Left lung (tissue), 10 donors: ENCODE measurements around the gene EMILIN1. TPM values are rescaled to one million over a fixed set of nuclear protein-coding genes. Genes with fewer than 3 reads are reported as not detected.
A peak's percentile ranks its signal among the peaks of the same experiment; 100 is the strongest.

Source experiments
- ATAC-seq: fragments of 200-7000 bp; cut with Tn5 transposase; one replicate; pipeline ENCODE4 v1.9.1; 2020; ENCODE audit warnings: moderate library complexity
- DNase-seq, 4 donors: peaks; one replicate each; pipeline ENCODE4 v3.0.0-alpha.2; 2013 to 2020
- H3K27ac ChIP-seq, 2 donors: fragments of 200-600 bp; sonication (generic) in 1 of 2; one replicate each; pipeline versions ENCODE4 v1.5.0 to v1.8.0; 2020 to 2021
- H3K27me3 ChIP-seq, 2 donors: fragments of 200-600 bp; sonication (generic) in 1 of 2; one replicate each; pipeline versions ENCODE4 v1.5.0 to v1.8.0; 2020 to 2021
- H3K36me3 ChIP-seq, 2 donors: fragments of 200-600 bp; sonication (generic) in 1 of 2; one replicate each; pipeline versions ENCODE4 v1.5.0 to v1.8.0; 2020 to 2021
- H3K4me1 ChIP-seq, 2 donors: fragments of 200-600 bp; one replicate each; pipeline ENCODE4 v1.8.0; 2021
- H3K4me3 ChIP-seq, 2 donors: fragments of 200-600 bp; sonication (generic) in 1 of 2; one replicate each; pipeline versions ENCODE4 v1.5.0 to v1.8.0; 2020 to 2021; ENCODE audit warnings: mild to moderate bottlenecking in 1 of 2
- H3K9me3 ChIP-seq, 2 donors: fragments of 200-600 bp; sonication (generic) in 1 of 2; one replicate each; pipeline versions ENCODE4 v1.5.0 to v1.8.0; 2020 to 2021
- CTCF ChIP-seq, 2 donors: fragments of 200-600 bp; sonication (generic) in 1 of 2; IDR thresholded peaks; one replicate each; pipeline versions ENCODE4 v1.5.0 to v1.8.0; 2021; ENCODE audit warnings: antibody characterized with exemption in 2 of 2
- intact Hi-C, 2 donors: fragments of 100-400 bp; cut with DNase I; formaldehyde crosslinking; loops; one replicate each; pipeline versions ENCODE4 v1.11.2 to v1.14.2; 2022
- polyA plus RNA-seq, 6 donors: library from polyadenylated mRNA; unstranded; fragments of 120-200 nt; gene quantifications; one replicate each; pipeline ENCODE4 v1.2.1, GENCODE V29; 2013; ENCODE audit not compliant: insufficient read length in 6 of 6
- total RNA-seq, 2 donors: library from RNA; stranded (reverse); fragmentation: NEBNext Ultra II Directional; extraction: Animal tissue kit (Norgen Biotek cat#: 25700); gene quantifications; one replicate each; pipeline ENCODE4 v1.2.1, GENCODE V29; 2021
- donor health status: DM: no; HTN: yes; CAD: no.
- donor health status: DM: no; HTN: no; CAD: no.

The EMILIN1 gene
- total and polyA plus RNA-seq, 8 donors: 137 to 268 (median 176) TPM

GRCh38 chr2:27060323-27060722 is 18.1 kb upstream of the EMILIN1 start:
- Histone ChIP-seq H3K27me3 (no peaks in the 10 kb centered on the region), H3K36me3 (peaks cover 0 to 50% of the 10 kb centered on the region in 2 donors), H3K4me1 (peaks cover 0 to 6% of the 10 kb centered on the region in 2 donors), H3K27ac (no peak overlapping the region), H3K9me3 (no peaks in the 10 kb centered on the region), H3K4me3 (no peak overlapping the region)
- TF ChIP-seq CTCF (IDR thresholded peaks at IDR 0.05): no peak
- intact Hi-C loops: no loop called here
- no peak for ATAC-seq
- no peak for DNase-seq

GRCh38 chr2:27065128-27065527 is 13.3 kb upstream of the EMILIN1 start:
- no peak for DNase-seq
- Histone ChIP-seq H3K4me3 (no peak overlapping the region), H3K4me1 (peaks cover 9 to 27% of the 10 kb centered on the region in 2 donors), H3K9me3 (no peaks in the 10 kb centered on the region), H3K36me3 (peaks cover 0 to 49% of the 10 kb centered on the region in 2 donors), H3K27ac (no peak overlapping the region), H3K27me3 (no peaks in the 10 kb centered on the region)
- no peak for TF ChIP-seq CTCF (IDR thresholded peaks at IDR 0.05)
- ATAC-seq: no peak
- intact Hi-C loops: no loop called here

- no peaks in the 10 kb centered on the region for H3K27me3 ChIP-seq
- H3K27ac ChIP-seq: no peak overlapping the region
- no peak for TF ChIP-seq CTCF (IDR thresholded peaks at IDR 0.05)
- no peak for DNase-seq
- H3K4me1 ChIP-seq: peaks cover 19 to 40% of the 10 kb centered on the region in 2 donors
- no peak for ATAC-seq
- H3K4me3 ChIP-seq: no peak overlapping the region
- no peaks in the 10 kb centered on the region for H3K9me3 ChIP-seq
- intact Hi-C loops: no loop called here
- peaks cover 0 to 44% of the 10 kb centered on the region in 2 donors for H3K36me3 ChIP-seq
Measured at GRCh38 chr2:27067385-27067784, 11.0 kb upstream of the EMILIN1 start.

GRCh38 chr2:27069436-27069835 is 9.0 kb upstream of the EMILIN1 start:
- peaks cover 0 to 44% of the 10 kb centered on the region in 2 donors for H3K36me3 ChIP-seq
- H3K4me1 ChIP-seq: peaks cover 19 to 55% of the 10 kb centered on the region in 2 donors
- no peak overlapping the region for H3K27ac ChIP-seq
- TF ChIP-seq CTCF (IDR thresholded peaks at IDR 0.05): no peak
- H3K9me3 ChIP-seq: no peaks in the 10 kb centered on the region
- intact Hi-C loops: no loop called here
- no peaks in the 10 kb centered on the region for H3K27me3 ChIP-seq
- no peak overlapping the region for H3K4me3 ChIP-seq
- no peak for DNase-seq
- no peak for ATAC-seq

GRCh38 chr2:27069961-27070618 is 8.3 kb upstream of the EMILIN1 start:
- H3K27ac ChIP-seq: peak overlapping the region in 1 of 2 donors; percentile 92
- H3K27me3 ChIP-seq: no peaks in the 10 kb centered on the region
- H3K4me1 ChIP-seq: peaks cover 21 to 61% of the 10 kb centered on the region in 2 donors
- no peak for TF ChIP-seq CTCF (IDR thresholded peaks at IDR 0.05)
- DNase-seq (no peak), ATAC-seq (no peak)
- H3K9me3 ChIP-seq: no peaks in the 10 kb centered on the region
- H3K4me3 ChIP-seq: peak overlapping the region; percentile 72 to 91
- intact Hi-C loops: no loop called here
- peaks cover 0 to 39% of the 10 kb centered on the region in 2 donors for H3K36me3 ChIP-seq
